ENCODE results near the gene TADA2A.

The TADA2A gene

DNA sequence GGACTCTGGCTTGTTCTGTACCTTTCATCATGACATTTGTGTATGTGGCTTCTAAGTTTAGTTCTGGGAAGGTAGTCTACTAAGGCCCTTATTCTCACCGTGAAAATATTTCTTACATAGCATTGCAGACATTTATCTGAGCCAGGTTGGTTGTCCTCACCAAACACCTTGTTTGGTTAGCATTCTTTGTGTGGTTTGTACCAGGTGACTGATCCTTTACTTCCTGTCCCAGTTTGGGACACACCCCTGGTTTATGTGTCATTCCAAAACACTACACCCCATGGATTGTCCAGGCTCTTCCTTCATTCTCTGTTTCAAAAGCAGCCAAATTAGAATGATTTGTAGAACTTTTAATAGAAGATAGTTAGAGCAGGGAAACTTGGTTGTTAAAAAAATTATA lies 59.8 kb downstream of the TADA2A start:
- no peak for DNase-seq

DNA sequence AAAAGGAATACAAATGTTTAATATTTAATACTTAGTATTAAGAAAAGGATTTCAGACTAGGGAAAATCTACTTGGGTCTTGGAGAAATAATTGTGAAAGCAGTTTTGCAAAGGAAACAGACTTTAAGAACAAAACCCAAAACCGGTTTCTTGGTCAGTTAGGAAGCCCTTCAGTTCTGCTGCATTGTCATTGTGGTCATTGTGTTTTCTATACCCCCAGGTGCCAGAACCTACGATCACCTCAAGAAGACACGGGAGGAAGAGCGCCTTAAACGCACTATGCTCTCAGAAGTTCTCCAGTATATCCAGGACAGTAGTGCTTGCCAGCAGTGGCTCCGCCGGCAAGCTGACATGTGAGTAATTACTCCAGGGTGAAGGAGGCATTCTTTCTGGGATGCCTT lies 63.5 kb downstream of the TADA2A start:
- DNase-seq: no peak

DNA sequence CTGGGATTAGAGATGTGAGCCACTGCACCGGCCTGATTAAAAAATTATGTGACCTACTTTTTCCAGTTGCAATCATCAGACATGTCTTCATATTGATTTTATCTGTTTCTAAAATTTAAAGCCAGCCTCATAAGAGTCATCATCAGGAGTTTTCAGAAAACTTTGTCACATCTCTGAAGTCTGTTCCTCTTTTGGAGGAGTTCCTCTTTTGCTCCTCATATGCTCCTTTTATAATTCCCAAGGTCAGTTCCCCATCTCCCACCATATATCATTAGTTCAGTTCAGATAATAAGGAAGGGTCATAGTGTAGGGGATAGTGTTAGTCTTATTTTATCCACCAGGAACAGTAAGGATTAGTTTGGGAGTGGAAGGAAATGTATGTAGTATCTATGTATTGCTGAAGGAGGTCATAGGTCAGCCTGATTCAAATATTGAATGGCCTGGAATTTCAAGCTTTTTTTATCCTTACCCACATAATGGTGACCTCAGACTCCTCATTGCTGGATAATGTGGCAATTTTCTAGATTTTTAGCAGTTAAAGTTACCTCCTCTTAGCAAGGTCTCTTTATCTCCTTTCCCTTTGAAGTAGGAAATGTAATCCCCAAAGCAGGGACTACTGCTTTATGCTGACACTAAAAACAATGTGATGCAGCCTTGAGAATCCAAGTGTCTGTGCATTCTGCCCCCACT lies 69.2 kb downstream of the TADA2A start:
- DNase-seq: no peak

DNA sequence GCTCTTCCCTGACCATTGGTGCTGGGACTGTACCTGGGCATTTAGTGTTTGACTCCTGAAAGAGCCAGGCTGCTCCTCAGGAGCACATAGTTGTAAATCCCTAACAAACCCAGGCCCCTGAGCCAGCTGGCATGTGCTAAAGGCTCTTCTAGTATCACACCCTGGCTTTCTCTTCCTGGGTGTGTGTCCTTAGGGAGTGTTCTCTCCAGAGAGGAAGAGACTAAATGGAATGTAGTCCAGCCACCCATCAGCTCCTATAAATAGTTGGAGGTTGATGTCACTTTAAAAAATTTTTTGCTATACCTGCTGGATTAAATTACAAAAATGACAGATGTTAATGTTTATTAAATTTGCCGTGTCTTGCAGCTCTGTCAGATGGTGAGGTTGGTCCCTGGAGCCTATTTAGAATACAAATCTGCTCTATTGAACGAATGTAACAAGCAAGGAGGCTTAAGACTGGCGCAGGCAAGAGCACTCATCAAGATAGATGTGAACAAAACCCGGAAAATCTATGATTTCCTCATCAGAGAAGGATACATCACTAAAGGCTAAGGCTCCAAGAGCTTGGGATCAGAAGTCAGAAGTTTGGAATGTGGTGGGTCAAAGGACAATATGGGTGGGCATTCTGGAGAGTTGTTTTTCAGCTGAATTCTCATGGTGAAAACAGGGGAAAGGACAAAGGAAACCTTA lies 69.9 kb downstream of the TADA2A start:
- DNase-seq: no peak

DNA sequence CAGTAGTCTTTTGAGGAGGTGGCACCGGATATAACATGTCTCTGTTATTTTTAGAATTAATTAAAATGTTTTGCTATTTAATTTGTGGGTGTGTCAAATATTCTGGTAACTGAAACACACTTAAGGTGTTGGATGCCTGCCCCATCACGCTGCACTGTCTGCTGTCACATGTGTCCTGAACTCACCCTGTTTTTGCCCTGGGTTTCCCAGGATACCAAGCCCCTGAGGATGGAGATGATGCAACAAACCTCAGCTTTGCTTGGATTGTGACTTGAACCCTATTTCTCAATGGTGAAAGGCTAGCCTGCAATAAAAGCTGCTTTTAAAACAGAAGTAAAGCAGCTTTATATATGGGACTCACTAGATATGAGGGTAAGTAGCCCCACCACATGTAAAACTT lies 71.5 kb downstream of the TADA2A start:
- no peak for DNase-seq

DNA sequence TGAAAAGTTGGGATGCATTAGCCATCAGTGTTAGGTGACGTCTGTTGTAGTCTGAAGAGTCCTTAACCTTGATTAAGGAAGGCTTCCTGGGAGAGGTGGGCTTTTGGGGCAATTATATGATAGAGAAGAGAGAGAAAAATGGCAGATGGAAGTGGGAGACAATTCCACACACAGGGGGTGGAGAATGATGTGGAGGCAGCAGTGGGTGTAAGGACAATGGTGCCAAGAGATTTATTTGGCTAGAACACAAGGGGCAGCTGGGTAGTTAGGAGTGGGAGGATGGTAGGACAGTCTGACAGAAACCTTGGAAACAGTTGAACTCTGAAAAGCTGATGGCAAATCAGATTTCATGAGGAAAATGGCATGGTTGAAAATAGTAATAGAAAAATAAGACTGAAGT lies 72.3 kb downstream of the TADA2A start:
- DNase-seq: no peak

DNA sequence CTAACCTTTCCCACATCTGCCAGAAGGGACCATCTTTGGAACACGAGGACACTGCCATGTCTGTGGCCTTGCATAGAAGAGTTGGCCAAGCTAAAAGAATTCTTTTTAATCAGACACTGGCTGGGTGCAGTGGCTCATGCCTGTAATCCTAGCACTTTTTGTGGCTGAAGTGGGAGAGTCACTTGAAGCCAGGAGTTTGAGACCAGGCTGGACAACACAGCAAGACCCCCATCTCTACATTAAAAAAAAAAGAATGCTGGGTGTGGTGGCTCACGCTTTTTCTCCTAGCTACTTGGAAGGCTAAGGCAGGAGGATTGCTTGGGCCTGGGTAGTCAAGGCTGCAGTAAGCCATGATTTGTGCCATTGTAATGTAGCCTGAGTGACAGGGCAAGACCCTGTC lies 73.7 kb downstream of the TADA2A start:
- DNase-seq: no peak

DNA sequence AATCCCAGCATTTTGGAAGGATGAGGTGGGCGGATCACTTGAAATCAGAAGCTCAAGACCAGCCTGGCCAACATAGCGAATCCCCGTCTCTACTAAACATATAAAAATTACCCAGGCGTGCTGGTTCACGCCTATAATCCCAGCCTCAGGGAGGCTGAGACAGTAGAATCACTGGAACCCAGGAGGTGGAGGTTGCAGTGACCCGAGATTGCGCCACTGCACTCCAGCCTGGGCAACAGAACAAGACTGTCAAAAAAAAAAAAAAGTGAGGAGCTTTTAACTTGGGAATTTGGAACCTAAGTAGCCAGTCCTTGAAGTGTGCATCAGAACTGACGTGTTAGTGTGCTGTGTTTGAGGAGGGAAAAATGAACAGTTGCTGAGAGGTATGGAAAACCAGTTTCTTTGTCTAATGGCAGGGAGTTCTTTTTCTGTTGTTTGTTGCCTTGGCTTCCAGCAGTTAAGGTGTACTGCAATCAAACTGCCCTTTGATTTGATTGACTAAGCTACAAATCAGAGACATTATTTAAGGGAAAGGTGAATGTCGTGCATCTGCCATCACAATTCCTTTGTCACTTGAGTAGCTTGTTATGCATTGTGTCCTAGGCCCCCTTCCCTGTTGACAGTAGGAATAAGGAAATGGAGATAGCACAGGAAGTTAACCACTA lies 74.4 kb downstream of the TADA2A start:
- DNase-seq: no peak

DNA sequence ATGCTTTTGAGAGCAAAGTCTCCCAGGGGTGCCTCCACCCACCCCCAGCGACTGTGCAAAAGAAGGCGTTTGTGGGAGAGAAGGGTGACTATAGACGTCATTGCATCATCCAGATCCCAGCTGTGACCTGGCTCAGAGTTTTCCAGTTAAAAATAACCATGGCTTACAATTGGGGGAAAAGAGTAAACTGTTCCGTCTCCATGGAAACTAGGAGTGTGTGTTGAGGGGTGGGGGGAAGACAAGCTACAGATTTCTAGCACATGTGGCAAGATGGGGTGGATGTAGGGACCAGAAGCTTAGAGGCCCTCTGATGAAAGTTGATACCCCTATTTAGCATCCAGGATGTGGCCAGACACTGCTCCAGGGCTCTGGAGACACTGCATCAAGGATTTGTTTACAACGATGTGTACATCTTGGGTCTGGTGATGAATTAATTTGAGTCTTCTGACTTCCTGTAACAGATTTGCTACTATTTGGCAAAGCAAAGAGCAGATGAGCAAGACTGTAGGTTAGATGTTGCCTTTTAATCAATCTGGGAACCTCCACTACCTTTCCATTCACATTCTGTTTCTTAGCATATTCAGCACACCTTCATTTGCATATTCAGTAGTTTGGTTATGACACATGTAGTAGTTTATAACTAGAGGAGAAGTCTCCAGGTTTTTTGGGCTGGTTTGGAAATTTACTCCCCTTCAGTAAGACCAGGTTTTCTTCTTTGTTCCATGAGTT lies 76.8 kb downstream of the TADA2A start:
- no peak for DNase-seq

DNA sequence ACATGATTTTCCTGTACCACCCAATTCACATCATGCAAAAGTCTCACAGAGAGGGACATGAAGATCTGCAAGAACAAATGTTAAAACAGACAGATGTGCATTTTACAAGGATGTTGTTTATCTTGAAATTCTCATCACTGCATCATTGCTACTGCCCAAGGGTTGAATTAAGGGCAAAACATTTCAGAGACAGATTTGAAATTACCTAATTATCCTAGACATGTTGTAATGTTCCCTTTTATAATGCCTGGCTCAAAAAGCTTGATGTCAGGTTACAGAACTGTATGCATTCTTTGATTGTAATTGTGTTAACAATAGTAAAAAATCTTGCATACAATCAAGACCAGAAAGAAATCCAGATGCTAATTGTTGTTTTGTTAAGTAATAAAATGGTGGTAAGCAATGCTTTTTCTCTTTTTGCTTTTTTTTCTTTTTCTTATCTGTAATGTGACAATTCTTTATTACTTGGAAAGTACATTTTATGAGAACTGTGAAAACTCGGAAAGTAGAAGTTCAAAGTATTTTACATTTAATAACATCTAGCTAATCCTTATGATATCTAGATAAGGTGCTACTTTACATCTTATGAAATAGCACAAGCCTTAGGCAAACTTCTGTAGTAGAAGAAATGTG lies 79.4 kb downstream of the TADA2A start:
- no peak for DNase-seq

DNA sequence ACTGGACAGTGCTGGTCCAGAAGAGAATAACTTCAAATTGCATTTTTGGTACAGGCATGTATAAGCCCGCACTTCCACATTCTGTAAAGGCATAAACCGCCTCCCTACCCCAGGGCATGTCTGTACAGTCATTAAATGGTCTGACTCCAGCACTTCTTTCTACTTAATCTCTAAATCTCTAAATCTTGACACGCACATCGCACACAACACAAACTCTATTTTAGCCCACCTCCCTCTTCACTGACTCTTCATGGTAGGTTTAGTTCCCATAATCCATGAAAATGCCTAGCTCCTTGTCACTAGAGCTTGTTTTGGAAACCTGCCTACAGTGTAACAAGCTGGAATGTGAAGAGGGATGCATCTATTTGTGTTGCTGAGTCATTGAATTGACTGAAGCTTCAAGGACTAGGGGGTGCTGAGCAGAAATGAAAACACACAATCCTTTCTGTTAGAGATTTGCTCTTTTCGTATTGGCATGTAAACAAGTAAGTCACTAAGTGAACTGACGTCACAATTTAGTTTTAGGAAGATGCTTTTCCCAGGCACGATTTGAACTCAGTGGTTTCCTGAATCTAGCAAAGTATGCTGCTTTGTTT lies 81.4 kb downstream of the TADA2A start:
- DNase-seq: no peak

DNA sequence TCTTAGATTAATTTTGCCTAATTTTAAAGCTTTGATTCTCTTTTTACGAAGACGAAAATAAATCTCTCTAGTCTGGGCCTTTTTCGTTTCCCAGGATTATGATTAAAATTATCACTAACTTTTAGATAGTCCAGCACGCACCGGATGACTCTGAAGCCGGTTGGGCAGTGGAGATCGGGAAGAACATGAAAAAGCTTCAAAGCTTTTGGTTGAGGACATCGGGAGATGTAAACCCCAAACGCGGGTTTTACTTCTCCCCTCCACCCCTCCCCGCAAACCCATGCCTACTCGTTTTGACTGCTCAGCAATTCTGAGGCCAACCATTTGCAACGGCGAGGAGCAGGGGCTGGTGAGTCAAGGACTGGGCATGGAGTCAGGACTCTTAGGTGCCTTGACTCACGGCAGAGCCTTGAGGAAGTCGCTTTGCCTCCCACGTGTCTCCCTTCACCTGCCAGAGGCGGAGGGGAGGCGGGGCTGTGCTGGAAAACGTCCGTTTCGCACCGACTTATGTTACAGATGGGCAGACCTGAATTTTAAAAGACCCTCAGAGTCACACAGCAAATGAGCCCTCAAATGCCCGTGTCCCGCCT lies 82.0 kb downstream of the TADA2A start:
- peak; percentile 42 for DNase-seq

DNA sequence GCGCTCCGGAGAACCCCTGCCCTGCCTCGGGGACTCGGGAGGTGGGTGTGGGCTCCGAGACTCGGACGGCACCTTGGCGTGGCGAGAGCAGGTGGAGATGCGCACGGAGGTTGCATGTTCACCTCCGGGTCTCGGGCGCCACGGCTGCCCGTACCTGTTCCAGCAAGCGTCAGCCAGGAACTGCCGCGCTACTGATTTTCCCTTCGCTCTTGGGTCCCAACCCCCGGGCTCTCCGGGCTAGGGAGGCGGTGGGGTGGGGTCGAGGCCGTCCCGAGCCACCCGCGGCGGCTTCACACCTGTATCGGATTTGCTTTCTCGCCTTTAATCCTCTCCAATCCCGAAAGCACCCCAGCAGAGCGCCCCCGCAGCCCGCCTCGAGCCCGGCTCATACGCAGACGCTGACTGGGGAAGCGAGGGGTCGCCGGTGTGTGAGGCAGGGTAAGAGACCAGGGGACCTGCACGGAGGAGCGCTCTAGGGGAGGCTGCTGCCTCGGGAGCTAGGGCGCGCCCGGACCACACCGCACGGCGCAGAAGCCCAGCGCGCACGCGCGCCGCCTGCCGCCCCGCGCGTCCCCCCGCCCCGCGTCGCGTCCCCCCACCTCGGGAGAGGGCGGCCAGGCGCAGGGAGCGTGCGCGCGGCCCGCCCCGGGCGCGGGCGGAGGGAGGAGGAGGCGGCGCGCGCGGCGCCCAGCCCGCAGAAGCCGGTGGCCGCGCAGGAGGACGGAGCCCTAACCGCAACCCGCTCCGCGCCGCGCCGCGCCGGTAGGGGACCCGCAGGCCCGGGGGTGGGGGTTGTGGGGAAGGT lies 82.7 kb downstream of the TADA2A start, which contains the start of gene DUSP14:
Gene DUSP14, plus strand, starts transcription at position 695 of the 805 bp plus-strand sequence. CDS start 22,382 bp downstream, outside the sequence.
- peak; percentile 21 for DNase-seq

DNA sequence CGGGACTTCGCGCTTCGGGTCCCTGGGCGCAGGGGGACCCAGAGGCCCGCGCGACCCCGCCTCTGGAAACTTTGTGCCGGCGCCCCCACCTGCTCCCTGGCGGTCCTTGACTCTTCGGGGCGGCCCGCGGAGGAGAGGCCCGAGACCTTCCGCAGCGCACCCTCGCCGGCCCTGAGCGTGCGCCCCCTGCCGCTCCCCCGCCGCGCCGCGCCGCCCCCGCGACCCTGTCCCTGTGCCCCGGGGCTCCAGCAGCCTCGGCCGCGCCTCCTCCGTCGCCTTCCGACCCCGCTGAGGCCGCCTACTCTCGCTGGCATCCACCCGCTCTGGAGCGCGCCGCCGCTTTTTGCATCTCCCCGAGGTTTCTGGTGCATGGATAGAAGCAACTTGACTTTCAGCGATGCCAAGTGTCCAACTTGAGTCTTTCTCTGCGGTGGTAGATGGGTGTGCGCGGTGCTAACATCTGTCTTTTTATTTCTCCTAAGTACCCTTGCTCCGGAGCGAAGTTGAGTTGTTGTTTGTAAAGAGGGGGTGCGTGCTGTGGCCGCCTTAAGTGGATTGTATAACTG lies 83.4 kb downstream of the TADA2A start:
- DNase-seq: no peak

DNA sequence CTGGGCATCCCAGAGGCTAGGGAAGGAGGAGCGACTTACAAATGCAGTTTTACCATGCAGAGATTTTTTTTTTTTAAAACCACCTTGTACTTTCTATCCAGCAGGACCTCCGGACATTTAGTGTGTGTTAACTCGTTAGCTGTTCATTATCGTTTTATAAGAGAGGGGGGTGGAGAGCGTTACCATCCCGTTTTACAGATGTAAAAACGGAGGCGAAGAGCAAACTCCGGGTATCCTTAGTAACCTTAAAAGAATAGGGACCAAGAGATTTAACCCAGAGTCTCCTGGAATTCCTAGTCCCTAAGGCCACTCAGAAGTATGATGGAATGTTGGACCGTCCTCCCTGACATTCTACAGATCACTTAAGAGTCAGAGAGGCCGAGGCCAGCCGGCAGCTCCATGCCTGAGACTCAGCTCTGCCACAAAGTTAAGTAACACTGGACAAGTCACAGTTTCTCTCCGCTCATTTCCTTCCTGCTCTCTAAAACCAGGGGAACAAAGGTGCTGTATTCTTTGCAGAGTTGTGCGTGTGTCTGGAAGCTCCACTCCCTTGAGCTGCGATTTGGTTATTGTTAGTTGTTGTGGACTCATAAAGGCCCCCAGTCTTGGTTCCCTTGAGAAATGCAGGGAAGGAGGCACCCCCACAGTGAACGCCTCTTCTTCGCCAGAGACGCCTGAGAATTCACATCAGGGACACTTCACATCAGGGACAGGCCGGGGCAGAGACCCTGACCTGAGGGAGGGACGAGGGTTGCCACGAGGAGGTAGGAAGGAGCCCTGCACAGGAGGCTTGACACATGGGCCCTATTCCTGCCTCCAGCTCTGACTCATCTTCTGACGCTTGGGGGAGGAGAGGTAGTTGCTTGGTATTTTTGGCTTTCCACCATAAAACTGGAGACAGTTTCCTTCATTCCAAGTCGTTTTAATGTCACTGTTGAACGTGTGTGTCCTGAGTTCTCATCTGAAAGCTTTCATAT lies 84.2 kb downstream of the TADA2A start:
- no peak for DNase-seq

DNA sequence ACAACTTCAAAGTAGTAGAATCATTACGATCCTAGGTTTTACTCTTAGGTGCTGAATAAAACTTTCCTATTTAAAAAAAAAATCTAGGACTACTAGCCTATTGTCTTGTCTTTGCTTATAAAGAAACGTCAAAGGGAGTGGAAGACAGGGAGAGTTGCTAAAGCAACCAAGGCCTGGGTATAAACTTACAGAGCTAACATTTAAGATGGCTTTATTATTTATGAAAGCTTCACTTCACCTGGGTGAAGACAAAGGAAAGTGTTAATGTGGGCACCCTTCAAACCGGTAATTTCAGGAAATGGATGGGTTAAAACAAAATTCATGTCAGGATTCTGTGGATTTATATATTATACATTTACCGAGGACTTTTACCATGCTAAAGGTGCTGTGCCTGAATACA lies 85.5 kb downstream of the TADA2A start:
- no peak for DNase-seq

DNA sequence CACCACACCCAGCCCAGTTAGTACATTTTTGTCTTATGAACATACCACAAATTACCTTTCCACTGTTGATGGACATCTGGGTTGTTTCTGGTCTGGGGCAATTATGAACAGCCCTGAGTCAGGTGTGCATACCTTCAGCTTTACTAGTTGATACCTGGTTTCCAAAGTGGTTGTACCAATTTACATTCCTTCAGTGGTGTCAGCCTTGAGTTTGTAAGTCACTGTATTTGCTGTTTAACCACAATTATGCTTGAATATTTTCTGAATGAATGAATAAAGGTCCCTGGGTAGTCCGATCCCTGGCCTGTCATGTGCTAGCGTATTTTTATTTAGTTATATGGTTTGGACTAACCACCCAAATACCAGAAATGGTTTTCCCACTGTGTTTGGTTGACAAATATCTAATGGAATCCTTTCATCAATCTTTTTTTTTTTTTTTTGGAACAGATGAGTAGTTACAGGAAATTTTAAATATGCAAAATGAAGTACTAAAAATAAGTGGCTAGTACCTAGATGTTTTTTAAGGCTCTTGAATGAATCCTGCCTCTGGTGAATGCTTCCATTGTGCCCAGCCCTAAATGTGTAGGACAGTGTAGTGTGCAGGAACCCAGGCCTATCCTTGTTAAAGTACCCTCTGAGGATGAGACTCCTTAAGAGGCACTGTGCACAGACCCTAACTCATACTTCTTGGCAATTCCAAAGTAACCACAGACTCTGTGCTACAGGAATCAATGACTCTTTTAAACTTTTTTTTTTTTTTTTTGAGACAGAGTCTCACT lies 86.8 kb downstream of the TADA2A start:
- DNase-seq: no peak

DNA sequence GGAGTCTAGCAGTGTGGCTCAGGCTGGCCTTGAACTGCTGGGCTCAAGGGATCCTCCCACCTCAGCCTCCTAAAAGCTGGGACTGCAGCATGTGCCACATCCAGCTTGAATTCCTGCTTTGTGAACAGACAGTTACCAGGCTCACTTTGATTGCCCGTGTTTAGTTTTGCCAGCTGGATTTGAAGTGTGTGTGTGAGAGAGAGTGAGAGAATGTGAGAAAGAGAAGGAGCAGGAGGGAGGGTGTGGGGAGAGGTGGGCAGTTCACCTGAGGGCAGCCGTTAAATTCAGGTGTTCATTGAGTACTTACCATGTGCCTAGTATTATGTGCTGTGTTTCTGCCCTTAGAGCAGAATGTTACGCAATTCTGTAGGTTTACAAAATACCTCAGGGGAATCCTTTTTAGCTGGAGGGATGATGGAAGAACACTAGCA lies 87.7 kb downstream of the TADA2A start:
- DNase-seq: no peak

DNA sequence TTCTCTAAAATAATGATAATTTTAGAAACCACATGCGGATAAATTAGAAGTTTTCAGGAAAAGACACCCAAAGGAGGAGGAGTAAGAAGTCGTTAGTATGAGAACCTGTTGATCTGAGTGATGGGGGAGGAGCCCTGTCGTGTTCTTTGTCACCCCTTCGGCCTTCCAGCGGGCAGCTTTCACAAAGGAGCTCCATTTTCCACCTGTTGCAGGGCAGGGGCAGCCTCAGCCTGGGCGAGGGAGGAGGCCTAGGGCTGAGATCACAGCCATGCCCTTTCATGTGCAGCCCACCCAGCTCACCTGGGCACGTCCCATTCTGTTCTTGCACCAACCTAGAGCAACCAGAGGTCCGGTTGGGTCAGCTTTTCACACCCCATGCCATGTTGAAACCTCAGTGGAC lies 88.3 kb downstream of the TADA2A start:
- DNase-seq: no peak

Measured in NCI-H2081 treated with DMSO at 0.1 percent for 48 hours (cell line).